Panc1 (cell line): Measurements from ENCODE around the gene ULBP3.

Source experiments
- CTCF ChIP-seq: fragments of 450-650 bp; IDR thresholded peaks from 2 replicates; pipeline ENCODE4 v1.5.1; 2017; ENCODE audit warnings: mild to moderate bottlenecking
- POLR2AphosphoS5 ChIP-seq: IDR thresholded peaks from 2 replicates; pipeline ENCODE4 v1.6.1; 2012; ENCODE audit warnings: mild to moderate bottlenecking, low read depth, low read length, moderate library complexity
- REST ChIP-seq, 2 experiments: IDR thresholded peaks; 2 replicates each; pipeline ENCODE4 v1.6.1; 2011 to 2012; ENCODE audit warnings: low read depth in 2 of 2, control low read depth in 1 of 2, low read length in 1 of 2, mild to moderate bottlenecking in 1 of 2, moderate library complexity in 1 of 2; ENCODE audit not compliant: insufficient read depth in 1 of 2
- SIN3A ChIP-seq: IDR thresholded peaks from 2 replicates; pipeline ENCODE4 v1.6.1; 2012; ENCODE audit warnings: low read depth, mild to moderate bottlenecking, low read length, moderate library complexity, borderline replicate concordance; ENCODE audit not compliant: insufficient read depth
- TCF7L2 ChIP-seq: IDR thresholded peaks from 2 replicates; pipeline ENCODE4 v1.6.1; 2011; ENCODE audit warnings: mild to moderate bottlenecking, low read depth, low read length, inconsistent platforms

GRCh38 chr6:150118203-150118602, 49.3 kb upstream of the ULBP3 start:
- TF ChIP-seq TCF7L2: no peak
- no peak for TF ChIP-seq CTCF
- no peak for TF ChIP-seq SIN3A
- TF ChIP-seq POLR2AphosphoS5: no peak
- TF ChIP-seq REST (IDR thresholded peaks at IDR 0.05; ENCODE audit: insufficient read depth in 1 of 2, low read depth in 2 of 2, low read length in 1 of 2): no peak
